HG03469 (cell line): ENCODE measurements around the gene ZNF414.
A peak's percentile ranks its signal among the peaks of the same experiment; 100 is the strongest.

Experiments
- ATAC-seq: cut with Tn5 transposase; IDR thresholded peaks from one replicate; pipeline ENCODE4 v1.9.1; 2021; ENCODE audit warnings: mild to moderate bottlenecking, moderate library complexity, moderate number of reproducible peaks; ENCODE audit not compliant: unreplicated experiment

Gene ZNF414

GRCh38 chr19:8494158-8494557 lies 19.8 kb downstream of the ZNF414 start:
- no peak for ATAC-seq

GRCh38 chr19:8491574-8491973 lies 22.4 kb downstream of the ZNF414 start:
- no peak for ATAC-seq

DNA sequence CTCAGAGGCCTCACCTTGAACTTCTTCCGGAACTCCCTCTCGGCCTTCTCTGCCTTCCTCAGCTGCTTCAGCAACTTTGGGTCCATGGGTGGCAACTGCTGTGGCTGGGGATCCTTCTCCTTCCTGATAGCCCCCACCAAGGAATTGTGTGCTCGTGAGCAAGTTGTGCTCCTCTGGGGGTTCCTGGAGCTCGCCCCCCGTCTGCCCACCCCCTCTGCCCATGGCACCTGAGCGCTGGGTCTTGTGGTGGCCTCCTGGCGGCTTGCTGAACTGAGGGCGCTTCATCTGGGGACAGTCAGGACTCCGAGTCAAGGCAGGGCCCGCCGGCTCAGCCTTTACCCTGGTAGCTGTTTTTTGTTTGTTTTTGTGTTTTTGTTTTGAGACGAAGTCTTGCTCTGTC lies 23.1 kb downstream of the ZNF414 start:
- no peak for ATAC-seq

- no peak for ATAC-seq
These were observed 23.6 kb downstream of the ZNF414 start for GRCh38 chr19:8490395-8490760.

- no peak for ATAC-seq
These were observed 24.2 kb downstream of the ZNF414 start for GRCh38 chr19:8489561-8490394.

DNA sequence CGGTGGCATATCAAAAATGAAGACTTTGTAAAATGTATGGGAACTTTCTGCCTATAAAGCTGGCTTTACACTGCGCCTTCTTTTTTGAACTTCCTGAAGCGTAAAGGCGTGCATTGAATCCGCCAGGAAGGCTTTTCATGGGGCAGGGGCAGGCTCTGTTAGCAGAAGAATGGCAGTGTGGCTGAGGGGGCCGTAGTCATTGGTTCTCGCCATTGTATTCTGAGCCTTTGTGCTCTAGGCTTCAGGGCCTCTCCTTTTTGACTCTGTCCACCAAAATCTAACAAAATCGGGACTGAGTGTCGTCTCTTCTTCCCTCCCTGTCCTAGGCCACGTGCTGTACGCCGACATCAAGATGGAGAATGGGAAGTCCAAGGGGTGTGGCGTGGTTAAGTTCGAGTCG lies 25.6 kb downstream of the ZNF414 start:
- no peak for ATAC-seq

DNA sequence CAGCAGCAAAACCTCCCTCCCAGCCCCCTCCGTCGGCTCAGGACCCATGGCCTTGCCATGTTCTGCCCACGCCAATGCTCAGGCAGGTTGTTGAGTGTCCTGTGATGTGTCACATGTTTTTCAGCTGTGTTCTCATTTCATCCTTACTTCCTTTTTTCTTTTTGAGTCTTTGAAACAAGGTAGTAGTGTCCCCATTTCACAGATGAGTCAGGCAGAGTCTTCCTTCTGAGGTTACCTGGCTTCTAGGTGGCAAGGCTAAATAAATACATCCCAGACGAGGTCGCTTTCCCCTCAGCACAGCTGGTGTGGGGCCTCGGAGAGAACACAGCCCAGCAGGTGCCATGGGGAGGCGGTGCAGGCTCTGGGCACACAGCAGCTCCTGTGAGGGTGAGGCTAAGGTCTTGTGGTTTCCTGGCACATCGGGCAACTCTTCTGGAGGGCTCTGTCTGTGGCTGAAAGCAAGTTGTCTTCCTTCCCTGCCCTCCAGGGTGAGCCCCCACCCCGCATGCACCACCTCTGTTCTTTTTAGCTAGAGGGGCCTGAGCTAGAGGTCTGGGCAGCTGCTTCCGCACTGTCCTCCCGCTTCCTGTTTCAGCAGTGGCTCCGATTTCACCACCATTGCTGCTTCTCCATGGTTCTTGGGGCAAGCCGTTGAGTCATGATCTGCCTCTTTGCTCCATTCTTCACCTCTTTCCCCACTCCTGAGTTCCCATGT lies 26.7 kb downstream of the ZNF414 start:
- peak; percentile 43 for ATAC-seq

DNA sequence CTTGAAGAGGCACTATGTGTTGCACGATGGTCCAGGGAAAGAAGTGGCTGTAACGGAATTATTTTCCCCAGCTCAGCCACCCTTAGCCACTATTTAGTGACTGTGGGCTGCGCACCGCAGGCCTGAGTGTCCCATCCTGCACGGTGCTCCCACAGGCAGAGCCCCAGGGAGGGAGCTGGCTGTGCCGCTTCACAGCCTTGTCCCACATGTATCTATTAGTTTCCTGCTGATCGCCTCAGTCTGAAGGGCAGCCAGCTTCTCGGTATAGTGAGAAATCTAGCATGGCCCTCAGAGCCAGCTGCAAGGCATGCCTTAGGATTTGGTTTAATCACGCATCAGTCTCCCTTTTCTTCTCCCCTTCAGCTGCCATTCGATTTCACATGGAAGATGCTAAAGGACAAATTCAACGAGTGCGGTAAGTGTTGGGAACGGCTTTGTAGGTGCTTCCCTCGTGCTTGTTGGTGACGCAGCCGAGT lies 27.3 kb downstream of the ZNF414 start:
- ATAC-seq = no peak

DNA sequence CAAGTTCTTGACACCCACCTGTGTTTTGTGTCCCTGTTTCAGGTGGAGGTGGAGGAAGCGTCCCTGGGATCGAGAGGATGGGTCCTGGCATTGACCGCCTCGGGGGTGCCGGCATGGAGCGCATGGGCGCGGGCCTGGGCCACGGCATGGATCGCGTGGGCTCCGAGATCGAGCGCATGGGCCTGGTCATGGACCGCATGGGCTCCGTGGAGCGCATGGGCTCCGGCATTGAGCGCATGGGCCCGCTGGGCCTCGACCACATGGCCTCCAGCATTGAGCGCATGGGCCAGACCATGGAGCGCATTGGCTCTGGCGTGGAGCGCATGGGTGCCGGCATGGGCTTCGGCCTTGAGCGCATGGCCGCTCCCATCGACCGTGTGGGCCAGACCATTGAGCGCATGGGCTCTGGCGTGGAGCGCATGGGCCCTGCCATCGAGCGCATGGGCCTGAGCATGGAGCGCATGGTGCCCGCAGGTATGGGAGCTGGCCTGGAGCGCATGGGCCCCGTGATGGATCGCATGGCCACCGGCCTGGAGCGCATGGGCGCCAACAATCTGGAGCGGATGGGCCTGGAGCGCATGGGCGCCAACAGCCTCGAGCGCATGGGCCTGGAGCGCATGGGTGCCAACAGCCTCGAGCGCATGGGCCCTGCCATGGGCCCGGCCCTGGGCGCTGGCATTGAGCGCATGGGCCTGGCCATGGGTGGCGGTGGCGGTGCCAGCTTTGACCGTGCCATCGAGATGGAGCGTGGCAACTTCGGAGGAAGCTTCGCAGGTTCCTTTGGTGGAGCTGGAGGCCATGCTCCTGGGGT lies 28.2 kb downstream of the ZNF414 start:
- no peak for ATAC-seq

- ATAC-seq = no peak
These were observed 29.6 kb downstream of the ZNF414 start for GRCh38 chr19:8484331-8484894.

DNA sequence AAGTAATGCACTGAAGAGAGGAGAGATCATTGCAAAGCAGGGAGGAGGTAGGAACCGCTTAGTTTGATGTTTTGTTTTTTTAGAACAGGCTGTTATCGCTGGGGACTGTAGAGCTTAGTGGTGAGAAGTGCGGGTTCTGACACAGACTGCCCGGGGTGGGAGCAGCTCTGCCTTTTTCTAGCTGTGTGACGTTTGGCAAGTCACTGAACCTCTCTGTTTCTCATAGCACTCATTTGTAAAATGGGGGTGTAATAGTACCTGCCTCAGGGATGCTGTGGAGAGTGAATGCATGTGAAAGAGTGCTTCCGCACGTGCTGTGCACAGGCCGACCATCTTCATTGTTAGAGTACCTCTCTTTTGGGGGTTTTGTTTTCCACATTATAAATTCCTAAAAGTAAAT lies 30.8 kb downstream of the ZNF414 start:
- no peak for ATAC-seq

GRCh38 chr19:8482696-8483095 lies 31.3 kb downstream of the ZNF414 start:
- ATAC-seq = no peak

- ATAC-seq = no peak
These were observed 32.4 kb downstream of the ZNF414 start for GRCh38 chr19:8481616-8482015.

GRCh38 chr19:8481201-8481600 lies 32.8 kb downstream of the ZNF414 start:
- ATAC-seq = no peak

DNA sequence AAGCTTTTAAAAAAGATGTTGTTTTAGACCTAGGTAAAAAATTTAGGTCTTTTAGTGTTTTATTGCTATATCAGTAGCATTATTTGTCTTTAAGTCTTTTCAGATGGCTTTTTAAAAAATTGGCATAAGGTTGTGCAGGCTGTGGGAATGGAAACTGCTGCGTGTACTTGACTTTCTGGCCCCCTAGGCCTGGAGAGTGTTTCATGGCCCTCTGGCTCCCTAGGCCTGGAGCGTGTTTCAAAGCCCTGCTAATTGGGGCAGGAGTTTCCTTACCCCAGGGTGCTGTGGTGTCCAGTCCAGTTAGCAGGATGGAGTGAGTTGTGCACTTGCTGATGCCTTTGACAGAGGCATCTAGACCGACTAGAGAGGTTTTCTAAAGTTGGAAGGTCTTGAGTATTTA lies 35.4 kb downstream of the ZNF414 start:
- ATAC-seq = no peak

- ATAC-seq = no peak
These were observed 36.1 kb downstream of the ZNF414 start for GRCh38 chr19:8477889-8478288.

GRCh38 chr19:8476524-8476923 lies 37.4 kb downstream of the ZNF414 start:
- no peak for ATAC-seq

GRCh38 chr19:8475005-8475404 lies 39.0 kb downstream of the ZNF414 start:
- ATAC-seq = no peak

DNA sequence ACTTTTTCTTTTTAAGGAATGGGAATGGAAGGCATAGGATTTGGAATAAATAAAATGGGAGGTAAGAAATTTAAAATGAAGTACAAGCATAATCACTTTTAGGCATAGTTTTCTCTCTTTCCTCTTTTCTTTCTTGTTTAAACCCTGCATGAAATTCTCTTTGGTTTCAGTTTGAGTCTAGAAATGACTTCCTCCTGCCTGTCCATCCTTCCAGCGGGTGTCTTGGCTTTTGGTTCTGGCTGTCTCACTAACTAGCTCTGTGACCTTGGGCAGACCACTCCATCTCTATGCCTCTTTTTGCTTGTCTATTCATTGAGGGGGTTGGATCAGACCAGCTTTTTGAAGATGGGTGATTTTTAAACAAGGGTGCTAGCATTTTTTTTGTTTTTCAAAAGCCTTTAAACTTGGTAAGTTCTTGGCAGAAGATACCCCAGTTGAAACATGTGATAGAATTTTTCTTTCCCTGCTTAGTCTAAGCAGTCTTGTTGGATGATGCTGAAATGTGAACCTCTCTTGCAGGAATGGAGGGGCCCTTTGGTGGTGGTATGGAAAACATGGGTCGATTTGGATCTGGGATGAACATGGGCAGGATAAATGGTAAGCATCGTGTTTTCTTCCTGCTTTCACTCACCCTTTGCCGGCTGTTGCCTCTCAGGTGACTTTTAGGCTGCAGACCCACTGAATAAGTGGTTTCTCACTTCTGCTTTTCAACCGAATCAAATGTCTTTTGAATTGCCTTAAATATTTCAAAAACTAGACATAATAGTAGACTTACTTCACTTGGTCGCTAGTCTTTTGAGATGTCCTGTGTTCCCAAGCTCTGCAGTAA lies 40.1 kb downstream of the ZNF414 start:
- no peak for ATAC-seq
